ENCODE results near the gene LETM1. TPM values are rescaled to one million over a fixed set of nuclear protein-coding genes. Genes with fewer than 3 reads are reported as not detected.

LETM1 gene
- polyA plus RNA-seq, 1 donor = 27.4 TPM

- peak; percentile 54 to 75 for DNase-seq
- peaks cover 69% of the 10 kb centered on the region for H3K4me1 ChIP-seq (ENCODE audit: control insufficient read depth, insufficient read depth, low read length)
- H3K36me3 ChIP-seq (ENCODE audit: control insufficient read depth, insufficient read depth, low read length) = no peaks in the 10 kb centered on the region
- H3K27me3 ChIP-seq (ENCODE audit: control insufficient read depth, insufficient read depth, low read length) = peaks cover 4% of the 10 kb centered on the region
- peak overlapping the region; percentile 84 for H3K27ac ChIP-seq (ENCODE audit: low read length)
- no peaks in the 10 kb centered on the region for H3K9me3 ChIP-seq (ENCODE audit: control insufficient read depth, low read depth, low read length)
- H3K4me3 ChIP-seq (ENCODE audit: low read length) = peak overlapping the region; percentile 48
- WGBS (ENCODE audit: insufficient coverage, low lambda C conversion rate) = no CpG with 5 or more reads among the region's 23 CpGs
Measured at GRCh38 chr4:1768367-1769034, 87.5 kb downstream of the LETM1 start.

- Histone ChIP-seq H3K36me3 (ENCODE audit: control insufficient read depth, insufficient read depth, low read length) (no peaks in the 10 kb centered on the region), H3K9me3 (ENCODE audit: control insufficient read depth, low read depth, low read length) (no peaks in the 10 kb centered on the region), H3K4me3 (ENCODE audit: low read length) (peak overlapping the region; percentile 48), H3K27ac (ENCODE audit: low read length) (peak overlapping the region; percentile 84), H3K27me3 (ENCODE audit: control insufficient read depth, insufficient read depth, low read length) (peaks cover 4% of the 10 kb centered on the region), H3K4me1 (ENCODE audit: control insufficient read depth, insufficient read depth, low read length) (peaks cover 69% of the 10 kb centered on the region)
- no CpG with 5 or more reads among the region's 32 CpGs for WGBS (ENCODE audit: insufficient coverage, low lambda C conversion rate)
- peak; percentile 70 to 84 for DNase-seq
Measured at GRCh38 chr4:1767770-1768366, 88.1 kb downstream of the LETM1 start.

- Histone ChIP-seq H3K27ac (ENCODE audit: low read length) (no peak overlapping the region), H3K36me3 (ENCODE audit: control insufficient read depth, insufficient read depth, low read length) (no peaks in the 10 kb centered on the region), H3K27me3 (ENCODE audit: control insufficient read depth, insufficient read depth, low read length) (peaks cover 4% of the 10 kb centered on the region), H3K9me3 (ENCODE audit: control insufficient read depth, low read depth, low read length) (no peaks in the 10 kb centered on the region), H3K4me1 (ENCODE audit: control insufficient read depth, insufficient read depth, low read length) (peaks cover 64% of the 10 kb centered on the region), H3K4me3 (ENCODE audit: low read length) (peak overlapping the region; percentile 13)
- peak in 1 of 2 donors; percentile 82 for DNase-seq
- WGBS (ENCODE audit: insufficient coverage, low lambda C conversion rate) = no CpG with 5 or more reads among the region's 84 CpGs
Measured at GRCh38 chr4:1767061-1767769, 88.7 kb downstream of the LETM1 start.

DNA sequence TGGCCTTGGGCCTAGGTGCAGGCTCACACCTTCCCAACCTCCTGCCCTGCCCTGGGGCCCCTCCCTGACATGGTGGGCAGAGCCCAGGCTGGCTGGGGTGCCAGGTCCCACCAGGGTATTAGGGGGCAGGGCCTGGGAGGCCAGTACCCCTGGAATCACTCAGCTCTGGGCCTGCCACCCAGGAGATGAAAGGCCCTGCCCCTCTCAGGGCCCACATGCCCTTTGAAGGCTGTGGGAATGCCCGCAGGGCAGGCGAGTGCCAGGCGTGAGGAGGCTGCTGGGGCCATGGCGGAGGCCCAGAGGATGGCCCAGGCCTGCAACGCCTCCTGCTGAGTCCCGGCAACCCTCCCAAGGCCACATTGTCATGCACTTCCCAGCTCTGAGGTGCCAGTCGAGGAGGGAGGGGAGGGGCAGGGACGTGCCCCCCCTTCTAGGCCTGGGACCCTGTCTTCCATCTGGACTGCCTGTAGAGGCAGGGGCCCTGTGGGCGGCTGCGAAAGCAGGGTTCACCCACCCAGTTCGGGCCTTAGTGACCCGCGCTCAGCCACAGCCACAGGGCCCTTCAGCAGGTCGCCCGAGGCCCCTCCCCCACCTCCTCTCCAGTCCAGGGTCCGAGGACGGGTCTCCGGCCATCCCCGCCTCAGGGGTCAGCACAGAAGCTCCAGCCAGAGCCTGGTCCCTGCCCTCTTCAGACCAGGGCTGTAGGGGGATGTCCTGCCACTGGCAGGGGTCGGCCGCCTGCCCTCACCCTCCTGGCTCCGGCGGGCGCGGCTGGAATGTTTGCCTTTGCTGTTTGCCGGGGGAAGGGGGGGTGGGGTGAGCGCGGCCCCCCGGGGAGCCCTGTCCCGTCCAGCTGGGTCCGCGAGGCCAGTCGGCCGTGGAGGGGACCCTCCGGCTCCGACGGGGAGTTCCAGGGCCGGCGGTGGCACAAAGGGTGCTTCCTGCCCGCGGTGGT, 89.6 kb downstream of the LETM1 start:
- DNase-seq = peak in 1 of 2 donors; percentile 62

DNA sequence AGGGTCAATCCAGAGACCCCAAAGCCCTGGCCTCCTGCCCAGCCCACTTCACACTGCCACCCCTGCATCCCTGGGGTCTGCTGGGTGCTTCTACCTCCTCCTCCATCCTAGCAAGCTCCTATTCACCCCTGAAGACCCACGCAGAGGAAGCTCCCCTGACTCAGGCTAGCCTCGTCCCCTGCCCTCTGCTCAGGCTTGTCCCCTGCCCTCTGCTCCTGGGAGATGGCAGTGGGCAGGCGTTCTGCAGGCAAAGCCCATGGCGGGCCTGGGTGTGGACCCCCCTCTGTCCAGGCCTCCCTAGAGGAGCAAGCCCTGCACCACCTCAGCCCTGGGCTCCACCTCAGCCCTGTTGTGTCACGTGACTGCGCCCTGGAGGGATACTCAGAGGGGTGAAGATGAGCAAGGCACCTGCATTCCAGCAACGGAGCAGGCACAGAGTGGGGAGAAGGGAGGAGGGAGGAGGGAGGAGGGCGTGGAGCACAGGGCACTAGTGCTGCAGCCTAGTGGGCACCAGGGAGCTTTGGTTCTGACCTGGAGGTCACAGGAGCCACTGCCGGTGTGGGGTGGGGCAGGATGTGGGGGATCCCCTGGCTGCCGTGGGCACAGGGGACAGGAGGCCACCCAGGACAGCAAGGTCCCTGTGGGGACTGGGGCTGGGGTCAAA, 90.4 kb downstream of the LETM1 start:
- no peak for DNase-seq
- H3K9me3 ChIP-seq (ENCODE audit: control insufficient read depth, low read depth, low read length) = no peaks in the 10 kb centered on the region
- no peak overlapping the region for H3K4me3 ChIP-seq (ENCODE audit: low read length)
- whole genome bisulfite sequencing (ENCODE audit: insufficient coverage, low lambda C conversion rate) = no CpG with 5 or more reads among the region's 10 CpGs
- H3K4me1 ChIP-seq (ENCODE audit: control insufficient read depth, insufficient read depth, low read length) = peaks cover 47% of the 10 kb centered on the region
- peaks cover 4% of the 10 kb centered on the region for H3K27me3 ChIP-seq (ENCODE audit: control insufficient read depth, insufficient read depth, low read length)
- no peaks in the 10 kb centered on the region for H3K36me3 ChIP-seq (ENCODE audit: control insufficient read depth, insufficient read depth, low read length)
- no peak overlapping the region for H3K27ac ChIP-seq (ENCODE audit: low read length)

More for the DNA sequence above, 89.6 kb downstream of the LETM1 start:
- Histone ChIP-seq H3K27ac (ENCODE audit: low read length) (peak overlapping the region; percentile 2), H3K27me3 (ENCODE audit: control insufficient read depth, insufficient read depth, low read length) (peaks cover 4% of the 10 kb centered on the region), H3K4me1 (ENCODE audit: control insufficient read depth, insufficient read depth, low read length) (peaks cover 55% of the 10 kb centered on the region), H3K9me3 (ENCODE audit: control insufficient read depth, low read depth, low read length) (no peaks in the 10 kb centered on the region), H3K4me3 (ENCODE audit: low read length) (peak overlapping the region; percentile 13), H3K36me3 (ENCODE audit: control insufficient read depth, insufficient read depth, low read length) (no peaks in the 10 kb centered on the region)
- WGBS (ENCODE audit: insufficient coverage, low lambda C conversion rate) = no CpG with 5 or more reads among the region's 41 CpGs

DNA sequence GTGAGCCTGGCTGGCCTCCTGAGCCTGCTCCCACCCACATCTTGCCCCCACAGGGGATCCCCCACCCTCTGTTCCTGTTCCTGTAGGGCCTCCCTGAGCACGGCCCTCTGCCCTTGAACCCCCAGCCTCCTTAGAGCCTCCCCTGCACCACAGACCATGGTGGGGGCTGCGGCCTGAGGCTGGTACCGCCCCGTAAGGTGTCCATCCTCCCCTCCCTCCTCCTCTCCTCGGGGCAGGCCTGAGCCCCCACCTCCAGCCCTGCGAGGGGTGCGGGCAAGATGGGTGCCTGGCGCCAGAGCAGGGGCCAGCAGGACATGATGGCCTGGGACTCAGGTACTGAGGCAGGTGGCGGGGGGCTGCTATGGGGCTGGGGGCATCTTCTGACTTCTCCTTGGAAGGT, 91.3 kb downstream of the LETM1 start:
- no peak overlapping the region for H3K4me3 ChIP-seq (ENCODE audit: low read length)
- H3K4me1 ChIP-seq (ENCODE audit: control insufficient read depth, insufficient read depth, low read length) = peaks cover 40% of the 10 kb centered on the region
- no peaks in the 10 kb centered on the region for H3K36me3 ChIP-seq (ENCODE audit: control insufficient read depth, insufficient read depth, low read length)
- H3K9me3 ChIP-seq (ENCODE audit: control insufficient read depth, low read depth, low read length) = no peaks in the 10 kb centered on the region
- no peak overlapping the region for H3K27ac ChIP-seq (ENCODE audit: low read length)
- WGBS (ENCODE audit: insufficient coverage, low lambda C conversion rate) = no CpG with 5 or more reads among the region's 9 CpGs
- H3K27me3 ChIP-seq (ENCODE audit: control insufficient read depth, insufficient read depth, low read length) = peaks cover 4% of the 10 kb centered on the region
- no peak for DNase-seq

GRCh38 chr4:1763550-1764080, 92.3 kb downstream of the LETM1 start:
- Histone ChIP-seq H3K27ac (ENCODE audit: low read length) (no peak overlapping the region), H3K27me3 (ENCODE audit: control insufficient read depth, insufficient read depth, low read length) (peaks cover 4% of the 10 kb centered on the region), H3K4me3 (ENCODE audit: low read length) (no peak overlapping the region), H3K9me3 (ENCODE audit: control insufficient read depth, low read depth, low read length) (no peaks in the 10 kb centered on the region), H3K4me1 (ENCODE audit: control insufficient read depth, insufficient read depth, low read length) (peaks cover 29% of the 10 kb centered on the region), H3K36me3 (ENCODE audit: control insufficient read depth, insufficient read depth, low read length) (no peaks in the 10 kb centered on the region)
- whole genome bisulfite sequencing (ENCODE audit: insufficient coverage, low lambda C conversion rate) = no CpG with 5 or more reads among the region's 36 CpGs
- DNase-seq = peak in 1 of 2 donors; percentile 59

DNA sequence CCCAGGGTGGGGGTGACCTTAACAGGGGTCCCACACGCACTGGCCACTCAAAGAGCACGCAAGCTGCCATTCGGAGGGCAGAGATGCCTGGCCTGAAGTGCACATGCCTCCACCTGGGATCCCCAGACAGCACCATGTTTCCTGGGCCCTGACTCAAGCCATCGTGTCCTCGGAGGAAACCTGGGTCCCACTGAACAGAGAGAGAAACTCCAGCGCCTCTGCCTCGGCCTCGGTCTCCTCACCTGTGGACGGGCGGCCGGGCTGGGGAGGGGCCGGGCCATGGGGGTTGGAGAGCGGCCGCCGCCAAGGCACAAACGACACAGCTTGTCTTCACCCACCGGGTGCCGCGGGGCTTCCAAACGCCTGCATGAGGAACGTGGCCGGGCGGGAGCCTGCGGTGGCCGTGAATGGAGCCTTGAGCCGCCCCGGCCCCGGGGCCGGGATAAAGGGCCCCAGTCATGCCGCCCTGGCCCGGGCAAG, 92.8 kb downstream of the LETM1 start:
- Histone ChIP-seq H3K4me1 (ENCODE audit: control insufficient read depth, insufficient read depth, low read length) (peaks cover 24% of the 10 kb centered on the region), H3K27me3 (ENCODE audit: control insufficient read depth, insufficient read depth, low read length) (peaks cover 1% of the 10 kb centered on the region), H3K36me3 (ENCODE audit: control insufficient read depth, insufficient read depth, low read length) (no peaks in the 10 kb centered on the region), H3K9me3 (ENCODE audit: control insufficient read depth, low read depth, low read length) (no peaks in the 10 kb centered on the region), H3K27ac (ENCODE audit: low read length) (no peak overlapping the region), H3K4me3 (ENCODE audit: low read length) (no peak overlapping the region)
- no CpG with 5 or more reads among the region's 31 CpGs for WGBS (ENCODE audit: insufficient coverage, low lambda C conversion rate)
- no peak for DNase-seq

GRCh38 chr4:1762264-1763010, 93.5 kb downstream of the LETM1 start:
- Histone ChIP-seq H3K4me1 (ENCODE audit: control insufficient read depth, insufficient read depth, low read length) (peaks cover 22% of the 10 kb centered on the region), H3K4me3 (ENCODE audit: low read length) (no peak overlapping the region), H3K27me3 (ENCODE audit: control insufficient read depth, insufficient read depth, low read length) (no peaks in the 10 kb centered on the region), H3K36me3 (ENCODE audit: control insufficient read depth, insufficient read depth, low read length) (no peaks in the 10 kb centered on the region), H3K27ac (ENCODE audit: low read length) (no peak overlapping the region), H3K9me3 (ENCODE audit: control insufficient read depth, low read depth, low read length) (no peaks in the 10 kb centered on the region)
- no peak for DNase-seq
- 100% methylated on average over 1 of the region's 20 CpGs for WGBS (ENCODE audit: insufficient coverage, low lambda C conversion rate)

Measured in large intestine (tissue), 3 donors.